Hepatocyte (in vitro differentiated cells): ENCODE measurements around the gene GABRE. TPM values are rescaled to one million over a fixed set of nuclear protein-coding genes. Genes with fewer than 3 reads are reported as not detected.

ENCODE experiments used
- DNase-seq: peaks from one replicate; pipeline ENCODE4 v3.0.0-alpha.2; 2016; ENCODE audit warnings: low spot score
- H2AFZ ChIP-seq: fragments of 200-600 bp; sonication (generic); 2 replicates; pipeline ENCODE4 v1.6.0; 2016; ENCODE audit warnings: antibody characterized with exemption, mild to moderate bottlenecking
- H3K27ac ChIP-seq: fragments of 200-600 bp; sonication (generic); 2 replicates; pipeline ENCODE4 v1.5.1; 2016; ENCODE audit warnings: mild to moderate bottlenecking
- H3K27me3 ChIP-seq: fragments of 200-600 bp; sonication (generic); 2 replicates; pipeline ENCODE4 v1.6.1; 2016
- H3K36me3 ChIP-seq: fragments of 200-600 bp; sonication (generic); replicated peaks from 2 replicates; pipeline ENCODE4 v1.5.1; 2016; ENCODE audit warnings: low read depth; ENCODE audit not compliant: insufficient read depth
- H3K4me1 ChIP-seq: fragments of 200-600 bp; sonication (generic); 2 replicates; pipeline ENCODE4 v1.5.1; 2016; ENCODE audit warnings: mild to moderate bottlenecking, moderate library complexity; ENCODE audit not compliant: insufficient read depth
- H3K4me2 ChIP-seq: fragments of 200-600 bp; sonication (generic); 2 replicates; pipeline ENCODE4 v1.6.0; 2016
- H3K4me3 ChIP-seq: fragments of 200-600 bp; sonication (generic); 2 replicates; pipeline ENCODE4 v1.5.1; 2016; ENCODE audit warnings: mild to moderate bottlenecking
- H3K79me2 ChIP-seq: fragments of 200-600 bp; sonication (generic); 2 replicates; pipeline ENCODE4 v1.6.0; 2017; ENCODE audit warnings: mild to moderate bottlenecking
- H3K9me2 ChIP-seq: fragments of 200-600 bp; sonication (generic); replicated peaks from 2 replicates; pipeline ENCODE4 v1.6.0; 2017; ENCODE audit warnings: mild to moderate bottlenecking; ENCODE audit not compliant: insufficient read depth
- H3K9me3 ChIP-seq: fragments of 200-600 bp; sonication (generic); 2 replicates; pipeline ENCODE4 v1.5.1; 2016; ENCODE audit warnings: low read depth, mild to moderate bottlenecking
- H4K20me1 ChIP-seq: fragments of 200-600 bp; sonication (generic); 2 replicates; pipeline ENCODE4 v1.6.0; 2016; ENCODE audit warnings: mild to moderate bottlenecking; ENCODE audit not compliant: insufficient read depth, poor library complexity, severe bottlenecking
- CTCF ChIP-seq: fragments of 200-600 bp; sonication (generic); IDR thresholded peaks from 2 replicates; pipeline ENCODE4 v1.5.1; 2016; ENCODE audit warnings: antibody characterized with exemption, mild to moderate bottlenecking; ENCODE audit not compliant: poor library complexity
- EZH2 ChIP-seq: fragments of 200-600 bp; sonication (generic); IDR thresholded peaks from 2 replicates; pipeline ENCODE4 v1.6.1; 2016; ENCODE audit warnings: antibody characterized with exemption, mild to moderate bottlenecking, borderline replicate concordance
- EZH2phosphoT487 ChIP-seq: fragments of 200-600 bp; sonication (generic); IDR thresholded peaks from one replicate; pipeline ENCODE4 v1.6.1; 2018; ENCODE audit warnings: antibody characterized with exemption, mild to moderate bottlenecking, low read depth, moderate library complexity; ENCODE audit not compliant: unreplicated experiment, severe bottlenecking
- WGBS: methylation state at CpG from one replicate; pipeline ENCODE4 v1.1.6; 2016; ENCODE audit warnings: low lambda C conversion rate; ENCODE audit errors: missing lambda C conversion rate; 5-methylcytosine and 5-hydroxymethylcytosine counted together
- polyA plus RNA-seq: library from polyadenylated mRNA; unstranded; fragments of >200 nt; fragmentation: Nextera tagmentation; extraction: Ambion mirVana; gene quantifications from 2 replicates; pipeline ENCODE4 v1.2.1, GENCODE V29; 2016
- total RNA-seq: library from RNA; depleted of rRNA; stranded (reverse); fragments of >200 nt; gene quantifications from 2 replicates; pipeline ENCODE4 v1.2.3, GENCODE V29; 2014

Gene GABRE
- total and polyA plus RNA-seq, 2 experiments from 2014 or later = 9.0 to 15.1 TPM

- H3K9me2 ChIP-seq = no peaks in the 10 kb centered on the region
- no peaks in the 10 kb centered on the region for H3K4me1 ChIP-seq
- TF ChIP-seq EZH2 (no peak), CTCF (no peak), EZH2phosphoT487 (no peak)
- 52% methylated on average over 3 of the region's 3 CpGs for WGBS
- no peaks in the 10 kb centered on the region for H3K79me2 ChIP-seq
- no peak overlapping the region for H3K4me3 ChIP-seq
- no peak overlapping the region for H3K4me2 ChIP-seq
- no peak overlapping the region for H2AFZ ChIP-seq
- DNase-seq = no peak
- H3K27ac ChIP-seq = peak overlapping the region; percentile 47
- H3K27me3 ChIP-seq = no peaks in the 10 kb centered on the region
- H3K9me3 ChIP-seq = no peaks in the 10 kb centered on the region
- H4K20me1 ChIP-seq = no peaks in the 10 kb centered on the region
- H3K36me3 ChIP-seq = no peaks in the 10 kb centered on the region
Measured at GRCh38 chrX:151988706-151989299, 14.3 kb upstream of the GABRE start.

- TF ChIP-seq EZH2phosphoT487 (no peak), EZH2 (no peak), CTCF (no peak)
- 71% methylated on average over 4 of the region's 4 CpGs for WGBS
- no peak overlapping the region for H2AFZ ChIP-seq
- H4K20me1 ChIP-seq = no peaks in the 10 kb centered on the region
- no peak overlapping the region for H3K4me3 ChIP-seq
- H3K27me3 ChIP-seq = no peaks in the 10 kb centered on the region
- H3K4me2 ChIP-seq = no peak overlapping the region
- DNase-seq = no peak
- H3K9me3 ChIP-seq = no peaks in the 10 kb centered on the region
- H3K36me3 ChIP-seq = no peaks in the 10 kb centered on the region
- no peak overlapping the region for H3K27ac ChIP-seq
- no peaks in the 10 kb centered on the region for H3K9me2 ChIP-seq
- H3K4me1 ChIP-seq = no peaks in the 10 kb centered on the region
- H3K79me2 ChIP-seq = no peaks in the 10 kb centered on the region
Measured at GRCh38 chrX:151987108-151987507, 12.6 kb upstream of the GABRE start.

- H3K79me2 ChIP-seq = no peaks in the 10 kb centered on the region
- H3K27ac ChIP-seq = peak overlapping the region; percentile 51
- DNase-seq = peak; percentile 39
- no peaks in the 10 kb centered on the region for H3K36me3 ChIP-seq
- H3K9me3 ChIP-seq = no peaks in the 10 kb centered on the region
- WGBS = 58% methylated on average over 3 of the region's 3 CpGs
- no peaks in the 10 kb centered on the region for H3K27me3 ChIP-seq
- no peak overlapping the region for H3K4me3 ChIP-seq
- TF ChIP-seq EZH2 (no peak), EZH2phosphoT487 (no peak), CTCF (no peak)
- peaks cover 6% of the 10 kb centered on the region for H3K4me1 ChIP-seq
- no peaks in the 10 kb centered on the region for H3K9me2 ChIP-seq
- no peak overlapping the region for H3K4me2 ChIP-seq
- no peaks in the 10 kb centered on the region for H4K20me1 ChIP-seq
- H2AFZ ChIP-seq = no peak overlapping the region
Measured at GRCh38 chrX:151985955-151986354, 11.5 kb upstream of the GABRE start.
